GM21390 (cell line): ENCODE measurements around the gene PHETA1.
"Not testable (repeated sequence)": the region's sequence is repeated elsewhere in the genome, so short reads cannot be mapped to it uniquely, and the experiment has no call there.

Experiments used
- ATAC-seq: cut with Tn5 transposase; IDR thresholded peaks from one replicate; pipeline ENCODE4 v1.9.1; 2021; ENCODE audit not compliant: unreplicated experiment

PHETA1 gene

GRCh38 chr12:111373231-111373630 lies 4.3 kb upstream of the PHETA1 start:
- not testable (repeated sequence) for ATAC-seq

- ATAC-seq: no peak
Measured at GRCh38 chr12:111369496-111370220, 763 bp upstream of the PHETA1 start.

DNA sequence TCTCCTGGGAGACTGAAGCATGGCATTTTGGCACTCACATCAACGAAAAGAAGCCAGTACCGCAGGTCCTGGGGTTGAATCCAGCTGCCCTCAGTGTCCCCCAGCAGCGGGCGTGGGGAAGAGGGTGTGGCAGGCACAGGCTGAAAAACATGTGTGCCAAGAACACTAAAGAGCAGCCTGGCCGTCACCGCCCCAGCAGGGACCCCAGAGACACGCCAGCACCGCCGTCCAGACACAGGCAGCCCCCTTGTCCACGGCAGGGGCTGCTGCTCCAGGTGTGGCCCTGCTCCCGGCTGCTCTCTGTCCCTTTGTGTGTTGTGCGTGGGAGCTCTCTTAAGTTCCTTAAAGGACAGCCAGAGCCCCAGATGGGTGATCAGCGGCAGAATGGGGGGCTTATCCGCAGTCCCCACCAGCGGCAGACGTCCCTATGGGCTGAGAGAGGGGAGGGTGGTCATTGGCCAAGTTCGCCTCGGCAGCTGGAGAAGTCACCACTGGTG lies 556 bp downstream of the PHETA1 start:
- ATAC-seq: no peak

- no peak for ATAC-seq
Measured at GRCh38 chr12:111367661-111368221, 1.2 kb downstream of the PHETA1 start.

DNA sequence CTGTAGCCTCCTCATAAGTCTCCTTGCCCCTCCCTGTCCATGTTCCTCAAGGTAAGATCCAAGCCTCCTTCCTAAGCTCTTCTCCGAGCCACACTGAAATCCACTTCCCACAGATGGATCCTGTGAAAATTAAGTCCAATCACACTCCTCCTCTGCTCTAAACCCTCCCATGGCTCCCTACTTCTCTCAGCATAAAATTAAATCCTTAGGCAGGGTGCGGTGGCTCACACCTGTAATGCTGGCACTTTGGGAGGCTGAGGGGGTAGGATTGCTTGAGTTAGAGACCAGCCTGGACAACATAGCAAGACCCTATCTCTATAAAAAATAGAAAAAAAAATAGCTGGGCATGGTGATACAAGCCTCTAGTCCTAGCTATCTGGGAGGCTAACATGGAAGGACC lies 2.3 kb downstream of the PHETA1 start:
- ATAC-seq: no peak

- ATAC-seq: no peak
Measured at GRCh38 chr12:111366075-111366474, 2.8 kb downstream of the PHETA1 start.

DNA sequence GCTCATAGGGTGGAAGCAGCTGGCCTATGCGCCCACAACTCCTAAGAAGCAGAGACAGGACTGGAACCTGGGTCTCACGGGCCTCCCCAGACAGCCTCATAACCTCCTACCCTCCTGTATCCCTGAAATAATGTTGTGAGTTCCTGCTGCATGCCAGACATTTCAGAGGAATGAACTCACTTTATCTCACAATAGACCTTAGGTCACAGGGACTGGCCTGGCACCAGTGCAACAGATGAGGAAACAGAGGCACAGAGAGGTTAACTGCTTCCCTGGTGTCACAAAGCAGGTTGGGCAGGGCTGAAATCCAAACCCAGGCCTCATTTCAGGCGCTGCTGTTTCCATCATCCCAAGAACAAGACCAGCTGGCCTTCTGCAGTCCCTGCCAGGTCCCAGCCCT lies 5.3 kb downstream of the PHETA1 start:
- no peak for ATAC-seq

DNA sequence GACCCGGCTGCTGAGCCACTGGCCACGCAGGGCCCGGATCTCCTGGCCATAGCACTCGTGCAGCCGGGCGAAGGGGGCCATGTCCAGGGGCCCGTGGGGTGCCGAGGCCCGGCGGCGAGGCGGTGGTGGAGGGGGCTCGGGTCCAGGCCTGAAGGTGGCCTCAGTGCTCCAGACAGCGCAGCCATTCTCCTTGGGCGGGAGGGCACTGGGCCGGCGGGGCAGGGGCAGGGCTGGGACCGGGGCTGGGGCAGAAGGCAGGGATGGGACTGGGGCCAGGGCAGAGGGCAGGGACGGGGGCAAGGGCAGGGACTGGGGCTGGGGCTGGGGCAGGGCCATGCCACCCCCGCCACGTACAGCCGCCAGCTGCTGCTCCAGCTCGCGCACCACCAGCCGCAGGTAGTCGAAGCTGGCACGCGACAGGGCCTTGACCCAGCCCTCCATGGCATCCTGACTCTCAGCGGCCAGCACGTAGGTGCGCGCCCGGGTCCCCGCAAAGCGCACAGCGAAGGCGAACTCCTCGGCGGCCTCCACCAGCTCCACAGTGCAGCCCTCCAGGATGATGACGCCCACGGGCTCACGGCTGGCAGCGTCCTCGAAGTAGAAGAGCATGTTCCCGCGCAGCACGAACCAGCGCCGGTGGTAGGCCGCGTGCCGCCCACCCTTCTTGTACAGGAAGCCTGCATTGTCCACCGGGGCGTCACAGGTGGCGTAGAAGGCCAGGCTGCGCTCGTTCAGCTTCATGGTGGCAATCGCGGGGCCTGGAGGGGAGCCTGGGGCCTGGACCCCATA lies 6.0 kb downstream of the PHETA1 start:
- ATAC-seq: no peak

DNA sequence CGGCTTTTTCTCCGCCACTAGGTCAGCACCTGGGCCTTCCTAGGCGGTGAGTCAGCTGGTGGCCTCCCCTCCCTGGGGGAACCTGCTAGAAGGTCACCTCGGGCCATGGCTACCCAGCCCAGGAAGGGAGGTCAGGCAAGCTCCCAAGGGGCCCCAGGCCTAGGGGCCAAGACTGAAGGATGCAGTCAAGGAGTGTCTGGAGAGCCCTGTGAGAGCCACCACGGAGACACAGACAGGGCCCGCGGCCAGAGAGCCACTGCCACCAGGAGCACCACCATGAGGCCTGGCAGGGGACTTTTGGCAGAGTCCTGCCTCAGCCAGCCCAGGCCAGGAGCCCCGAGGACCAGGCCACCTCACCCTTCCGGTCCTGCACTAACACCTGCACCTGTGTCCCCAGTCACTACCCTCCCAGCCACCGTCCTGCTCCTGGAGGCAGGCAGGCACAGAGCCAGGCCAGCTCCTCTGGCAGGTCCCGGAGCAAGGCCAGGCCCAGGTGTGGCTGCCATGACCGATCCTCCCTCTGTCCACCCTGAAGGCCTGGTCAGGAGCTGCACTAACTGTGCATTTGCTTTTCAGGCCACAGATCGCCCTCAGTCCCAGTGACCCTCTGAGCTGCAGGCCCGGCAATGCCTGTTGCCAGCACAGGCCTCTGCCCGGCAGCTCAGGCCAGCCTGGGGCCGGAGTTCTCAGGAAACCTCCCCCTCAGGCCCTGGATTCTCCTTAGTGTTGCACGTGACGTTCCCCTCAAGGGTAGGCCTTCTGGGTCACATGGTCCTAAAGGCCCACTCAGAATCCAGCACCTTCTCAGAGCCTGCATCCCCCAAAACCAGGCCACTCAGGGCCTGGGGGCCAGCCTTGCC lies 6.9 kb downstream of the PHETA1 start:
- ATAC-seq: no peak

- no peak for ATAC-seq
Measured at GRCh38 chr12:111361073-111361716, 7.7 kb downstream of the PHETA1 start.

- no peak for ATAC-seq
Measured at GRCh38 chr12:111360325-111360930, 8.5 kb downstream of the PHETA1 start.

DNA sequence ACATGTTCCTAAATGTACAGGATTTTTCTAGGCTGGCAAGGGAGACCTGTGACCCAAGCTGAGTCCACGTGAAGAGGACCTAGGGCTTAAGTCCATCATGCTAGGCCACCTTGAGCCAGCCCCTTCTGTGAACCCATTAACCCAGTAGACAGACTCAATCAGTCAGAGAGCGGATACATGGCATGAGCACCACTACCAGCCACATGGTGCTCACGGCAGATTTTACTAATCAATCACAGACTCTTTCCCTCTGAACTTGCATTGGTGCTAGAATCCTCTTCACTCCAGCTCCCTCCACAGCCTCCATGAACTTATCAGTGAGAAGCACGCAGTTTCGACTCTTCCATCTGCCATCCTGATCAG lies 9.0 kb downstream of the PHETA1 start:
- no peak for ATAC-seq

GRCh38 chr12:111359231-111359913 lies 9.5 kb downstream of the PHETA1 start:
- ATAC-seq: no peak

- no peak for ATAC-seq
Measured at GRCh38 chr12:111355201-111355925, 13.5 kb downstream of the PHETA1 start.

DNA sequence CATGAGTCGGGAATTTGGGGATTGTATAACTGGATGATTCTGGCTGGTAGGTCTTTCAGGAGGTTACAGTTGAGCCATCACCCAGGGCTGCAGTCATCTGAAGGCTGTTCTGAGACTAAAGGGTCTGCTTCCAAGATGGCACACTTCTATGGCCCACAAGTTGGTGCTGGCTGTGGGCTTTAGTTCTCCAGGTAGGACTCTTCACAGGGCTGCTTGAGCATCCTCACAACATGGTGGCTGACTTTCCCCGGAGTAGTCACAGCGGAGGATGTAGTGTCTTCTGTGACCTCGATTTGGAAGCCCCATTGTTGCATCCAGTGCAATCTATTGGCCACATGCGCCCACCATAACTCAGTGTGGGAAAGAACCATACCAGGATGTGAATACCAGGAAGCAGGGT lies 14.4 kb downstream of the PHETA1 start:
- ATAC-seq: no peak

- ATAC-seq: no peak
Measured at GRCh38 chr12:111353603-111354295, 15.1 kb downstream of the PHETA1 start.

DNA sequence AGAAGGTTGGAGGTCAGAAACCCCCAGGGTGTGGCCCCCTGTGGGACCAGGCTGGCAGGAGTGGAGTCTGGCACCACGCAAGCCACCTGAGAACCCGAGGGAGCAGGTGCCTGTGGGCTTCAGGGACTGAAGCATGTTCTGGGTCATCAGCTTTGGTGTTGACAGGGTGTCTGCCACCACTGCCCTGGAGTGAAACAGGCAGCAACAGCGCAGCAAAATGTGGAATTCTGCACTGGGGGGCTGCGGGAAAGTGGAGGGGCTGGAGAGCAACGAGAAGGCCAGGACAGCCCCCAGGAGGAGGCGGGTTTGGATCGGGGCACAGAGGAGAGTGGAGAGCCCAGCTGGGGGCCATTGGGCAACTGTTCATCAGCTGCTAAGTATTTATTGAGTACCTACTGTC lies 15.9 kb downstream of the PHETA1 start:
- no peak for ATAC-seq

- no peak for ATAC-seq
Measured at GRCh38 chr12:111352296-111352993, 16.4 kb downstream of the PHETA1 start.
